Spinal cord (tissue), 10 donors: ENCODE data around the gene EI24. TPM values are rescaled to one million over a fixed set of nuclear protein-coding genes. Genes with fewer than 3 reads are reported as not detected.
"Not testable (repeated sequence)": the region's sequence is repeated elsewhere in the genome, so short reads cannot be mapped to it uniquely, and the experiment has no call there.

Experiments
- DNase-seq, 6 donors: peaks; one replicate each; pipeline versions ENCODE4 v3.0.0 to v3.0.0-alpha.2; 2013 to 2015; ENCODE audit warnings: low spot score in 6 of 6, low read depth in 4 of 6
- H3K27ac ChIP-seq: one replicate; pipeline ENCODE4 v1.5.1; 2013; ENCODE audit warnings: low read depth, low read length, control low read depth
- H3K27me3 ChIP-seq: one replicate; pipeline ENCODE4 v1.6.1; 2013; ENCODE audit warnings: low read length; ENCODE audit not compliant: control insufficient read depth, insufficient read depth
- H3K36me3 ChIP-seq: one replicate; pipeline ENCODE4 v1.6.1; 2013; ENCODE audit warnings: low read length; ENCODE audit not compliant: control insufficient read depth, insufficient read depth
- H3K4me1 ChIP-seq: one replicate; pipeline ENCODE4 v1.6.1; 2013; ENCODE audit warnings: low read length; ENCODE audit not compliant: control insufficient read depth, insufficient read depth
- H3K4me3 ChIP-seq: one replicate; pipeline ENCODE4 v1.5.1; 2013; ENCODE audit warnings: low read depth, low read length, control low read depth
- H3K9me3 ChIP-seq: one replicate; pipeline ENCODE4 v1.6.1; 2013; ENCODE audit warnings: low read length; ENCODE audit not compliant: control insufficient read depth, insufficient read depth
- WGBS: methylation state at CpG from one replicate; pipeline ENCODE4 v1.1.5; 2013; ENCODE audit warnings: missing lambda C conversion rate; ENCODE audit not compliant: insufficient coverage; 5-methylcytosine and 5-hydroxymethylcytosine counted together
- polyA plus RNA-seq, 2 donors: library from polyadenylated mRNA; unstranded; fragments of 120-200 nt; gene quantifications; one replicate each; pipeline ENCODE4 v1.2.1, GENCODE V29; 2013; ENCODE audit not compliant: insufficient read length in 2 of 2
- total RNA-seq, 2 donors: library from RNA; depleted of rRNA in 1 of 2; stranded (reverse); fragments of 120-200 nt in 1 of 2; fragments of >200 nt in 1 of 2; gene quantifications; one replicate each; pipeline versions ENCODE4 v1.2.3 to v1.2.4, GENCODE V29; 2013 to 2014
- donor health status: healthy.

The EI24 gene
- total and polyA plus RNA-seq, 4 donors: 65.8 to 96.1 (median 82.3) TPM

DNA sequence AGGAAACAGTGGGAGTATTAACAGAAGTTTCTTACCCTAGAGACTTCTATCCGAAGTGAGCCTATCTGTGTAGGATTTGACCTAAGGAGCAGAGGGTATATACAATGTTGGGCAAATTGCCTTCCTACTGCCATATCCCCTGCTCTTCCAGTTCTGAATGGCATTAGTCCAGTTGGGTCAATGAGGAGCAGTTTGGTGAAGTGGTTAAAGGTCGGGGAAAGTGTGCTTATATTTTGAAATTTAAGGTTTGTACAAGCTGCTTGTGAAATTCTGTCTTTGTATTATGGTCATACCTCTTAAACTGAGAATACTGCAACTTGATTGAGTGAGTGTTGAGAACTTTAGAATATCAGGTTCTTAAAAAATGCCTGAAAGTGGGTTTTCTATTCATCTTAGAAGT, 1.7 kb downstream of the EI24 start:
- Histone ChIP-seq H3K27me3 (no peaks in the 10 kb centered on the region), H3K4me3 (no peak overlapping the region), H3K4me1 (peaks cover 8% of the 10 kb centered on the region), H3K36me3 (peaks cover 17% of the 10 kb centered on the region), H3K9me3 (no peaks in the 10 kb centered on the region), H3K27ac (no peak overlapping the region)
- WGBS: no CpG with 5 or more reads among the region's 2 CpGs
- no peak for DNase-seq

DNA sequence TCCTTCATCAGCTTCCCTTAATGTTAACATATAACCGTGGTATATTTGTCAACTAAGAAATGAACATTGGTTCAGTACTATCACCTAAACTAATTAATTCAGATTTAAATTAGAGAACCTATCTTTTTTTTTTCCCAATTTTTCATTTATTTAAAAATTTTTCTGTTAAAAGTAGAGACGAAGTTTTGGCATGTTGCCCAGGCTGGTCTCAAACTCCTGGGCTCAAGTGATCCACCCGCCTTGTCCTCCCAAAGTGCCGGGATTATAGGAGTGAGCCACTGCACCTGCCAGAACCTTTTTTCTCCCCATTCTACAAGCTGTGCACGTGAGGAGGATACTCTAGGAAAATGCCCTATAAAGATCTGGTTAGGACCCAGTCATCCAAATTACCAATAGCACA, 3.6 kb downstream of the EI24 start:
- no peaks in the 10 kb centered on the region for H3K27me3 ChIP-seq
- H3K36me3 ChIP-seq: peaks cover 24% of the 10 kb centered on the region
- H3K27ac ChIP-seq: no peak overlapping the region
- no peak for DNase-seq
- no peak overlapping the region for H3K4me3 ChIP-seq
- H3K9me3 ChIP-seq: no peaks in the 10 kb centered on the region
- no CpG with 5 or more reads among the region's 5 CpGs for whole genome bisulfite sequencing
- peaks cover 8% of the 10 kb centered on the region for H3K4me1 ChIP-seq

DNA sequence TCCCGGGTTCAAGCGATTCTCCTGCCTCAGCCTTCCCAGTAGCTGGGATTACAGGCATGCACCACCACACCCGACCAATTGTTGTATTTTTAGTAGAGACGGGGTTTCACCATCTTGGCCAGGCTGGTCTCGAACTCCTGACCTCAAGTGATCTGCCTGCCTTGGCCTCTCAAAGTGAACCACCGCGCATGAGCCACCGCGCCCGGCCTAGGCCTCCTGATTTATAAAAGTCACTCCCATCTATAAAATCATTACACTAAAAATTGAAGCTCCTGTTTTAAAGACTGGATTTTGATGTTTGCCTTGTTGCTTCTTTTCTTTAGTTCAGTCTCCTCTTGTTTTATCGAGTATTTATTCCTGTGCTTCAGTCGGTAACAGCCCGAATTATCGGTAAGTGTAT, 7.9 kb downstream of the EI24 start:
- H3K4me1 ChIP-seq, DNase-seq, H3K9me3 ChIP-seq, H3K27ac ChIP-seq, H3K27me3 ChIP-seq, H3K4me3 ChIP-seq: not testable (repeated sequence)
- H3K36me3 ChIP-seq: peaks cover 60% of the 10 kb centered on the region
- WGBS: 100% methylated on average over 1 of the region's 14 CpGs

DNA sequence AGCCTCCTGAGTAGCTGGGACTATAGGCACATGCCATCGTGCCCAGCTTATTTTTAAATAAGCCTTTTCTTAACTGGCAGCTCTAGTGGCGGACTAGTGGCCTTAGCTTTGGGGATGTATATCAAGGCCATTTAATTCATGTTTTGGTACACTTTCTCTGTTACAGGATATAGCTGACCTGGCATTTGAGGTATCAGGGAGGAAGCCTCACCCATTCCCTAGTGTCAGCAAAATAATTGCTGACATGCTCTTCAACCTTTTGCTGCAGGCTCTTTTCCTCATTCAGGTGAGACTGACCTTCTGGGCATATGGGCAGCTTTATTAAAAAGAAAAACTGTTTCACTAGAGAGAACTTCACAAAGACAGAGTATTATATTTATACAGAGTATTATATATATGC, 9.5 kb downstream of the EI24 start:
- Histone ChIP-seq H3K36me3 (peaks cover 66% of the 10 kb centered on the region), H3K27ac (no peak overlapping the region), H3K4me3 (no peak overlapping the region), H3K27me3 (no peaks in the 10 kb centered on the region), H3K9me3 (no peaks in the 10 kb centered on the region), H3K4me1 (no peaks in the 10 kb centered on the region)
- no CpG with 5 or more reads among the region's 2 CpGs for WGBS
- no peak for DNase-seq

DNA sequence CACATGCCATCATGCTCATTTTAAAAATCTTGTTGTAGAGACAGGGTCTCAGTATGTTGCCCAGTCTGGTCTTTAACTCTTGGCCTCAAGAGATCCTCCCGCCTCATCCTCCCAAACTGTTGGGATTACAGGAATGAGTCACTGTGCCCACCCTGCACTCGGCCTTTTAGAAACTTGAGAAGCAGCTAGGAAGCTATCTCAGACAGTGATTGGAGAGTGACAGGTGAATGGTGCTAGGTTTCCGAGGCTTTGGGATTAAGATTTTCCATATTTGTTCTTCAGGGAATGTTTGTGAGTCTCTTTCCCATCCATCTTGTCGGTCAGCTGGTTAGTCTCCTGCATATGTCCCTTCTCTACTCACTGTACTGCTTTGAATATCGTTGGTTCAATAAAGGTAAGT, 10.5 kb downstream of the EI24 start:
- Histone ChIP-seq H3K4me1 (no peaks in the 10 kb centered on the region), H3K27ac (no peak overlapping the region), H3K27me3 (no peaks in the 10 kb centered on the region), H3K36me3 (peaks cover 69% of the 10 kb centered on the region), H3K4me3 (no peak overlapping the region), H3K9me3 (no peaks in the 10 kb centered on the region)
- 100% methylated on average over 2 of the region's 5 CpGs for WGBS
- DNase-seq: no peak

DNA sequence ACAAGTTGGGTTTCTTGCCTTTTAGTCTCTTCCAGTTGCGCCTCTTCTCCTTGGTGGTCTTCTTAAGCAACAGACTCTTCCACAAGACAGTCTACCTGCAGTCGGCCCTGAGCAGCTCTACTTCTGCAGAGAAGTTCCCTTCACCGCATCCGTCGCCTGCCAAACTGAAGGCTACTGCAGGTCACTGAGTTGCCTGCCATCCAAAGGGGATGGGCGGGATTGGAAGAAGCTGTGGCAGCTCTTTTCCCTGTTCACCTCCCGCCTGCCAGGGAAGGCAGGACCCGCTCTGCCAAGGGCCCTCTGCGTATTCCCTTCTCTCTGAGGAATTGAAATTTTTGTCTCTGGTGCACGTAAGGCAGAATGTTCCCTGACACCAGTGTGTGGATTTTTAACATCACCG, 14.2 kb downstream of the EI24 start:
- Histone ChIP-seq H3K4me3 (no peak overlapping the region), H3K27me3 (no peaks in the 10 kb centered on the region), H3K9me3 (no peaks in the 10 kb centered on the region), H3K27ac (no peak overlapping the region), H3K4me1 (no peaks in the 10 kb centered on the region), H3K36me3 (peaks cover 49% of the 10 kb centered on the region)
- DNase-seq: no peak
- 95% methylated on average over 10 of the region's 11 CpGs for whole genome bisulfite sequencing

DNA sequence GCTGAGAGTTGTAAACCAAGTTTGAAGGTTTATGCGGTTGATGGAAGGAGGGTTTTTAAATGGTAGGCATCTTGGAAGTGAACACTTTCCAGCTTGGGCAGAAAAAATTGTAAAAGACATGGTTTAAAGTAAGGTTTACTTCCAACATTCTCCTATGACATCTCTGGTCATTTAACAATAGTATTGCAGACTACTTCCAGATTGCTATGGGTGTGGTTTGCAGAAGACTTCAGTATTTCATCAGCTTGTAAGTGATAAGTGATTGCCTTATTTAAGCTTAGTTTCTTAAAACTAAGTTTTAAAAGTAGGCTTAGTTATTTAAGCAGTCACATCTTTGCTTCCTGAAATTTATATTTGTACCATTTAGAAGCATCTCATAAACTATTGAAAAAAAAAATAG, 16.2 kb downstream of the EI24 start:
- WGBS: no CpG with 5 or more reads among the region's 1 CpG
- no peak overlapping the region for H3K27ac ChIP-seq
- no peak for DNase-seq
- H3K4me1 ChIP-seq: no peaks in the 10 kb centered on the region
- H3K4me3 ChIP-seq: no peak overlapping the region
- H3K9me3 ChIP-seq: no peaks in the 10 kb centered on the region
- peaks cover 31% of the 10 kb centered on the region for H3K36me3 ChIP-seq
- no peaks in the 10 kb centered on the region for H3K27me3 ChIP-seq

DNA sequence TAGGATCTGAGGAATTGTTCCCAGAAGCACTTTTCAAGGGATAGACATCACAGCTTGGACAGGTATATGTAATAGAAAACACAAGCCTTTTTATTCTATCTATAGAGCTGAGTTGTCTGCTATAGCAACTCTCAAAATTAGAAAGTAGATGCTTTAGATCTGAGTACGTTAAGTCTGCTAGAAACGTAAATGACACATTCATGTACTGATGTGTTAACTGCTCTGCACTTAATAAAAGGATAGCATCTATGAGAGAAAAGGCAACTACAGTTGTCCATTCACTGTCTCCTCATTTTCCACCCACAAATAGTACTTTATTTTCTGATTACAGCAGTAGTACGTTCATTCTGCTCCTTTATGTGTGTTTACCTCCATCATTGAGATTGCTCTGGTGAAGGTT, 17.3 kb downstream of the EI24 start:
- Histone ChIP-seq H3K9me3 (no peaks in the 10 kb centered on the region), H3K4me3 (no peak overlapping the region), H3K27ac (no peak overlapping the region), H3K27me3 (no peaks in the 10 kb centered on the region), H3K36me3 (peaks cover 24% of the 10 kb centered on the region), H3K4me1 (peaks cover 6% of the 10 kb centered on the region)
- DNase-seq: no peak
- no CpG with 5 or more reads among the region's 3 CpGs for WGBS

DNA sequence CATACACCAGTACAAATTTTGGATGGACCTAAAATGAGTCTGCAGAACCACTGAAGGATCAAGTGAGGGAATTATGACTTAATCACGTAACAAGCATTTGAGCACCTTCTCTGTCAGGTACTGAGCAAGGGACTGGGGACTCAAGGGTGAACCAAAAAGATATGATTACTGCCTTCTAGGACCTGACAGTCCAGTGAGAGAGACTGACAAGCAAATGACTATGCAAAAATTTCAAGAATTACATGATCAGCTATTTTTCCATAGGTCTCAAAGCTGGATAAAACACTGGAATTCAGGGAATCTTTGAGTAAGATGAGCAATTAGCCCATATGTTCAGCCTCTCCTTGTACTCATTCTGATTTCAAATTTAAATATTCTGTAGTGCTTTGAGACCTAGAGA, 18.2 kb downstream of the EI24 start:
- Histone ChIP-seq H3K27me3 (no peaks in the 10 kb centered on the region), H3K9me3 (no peaks in the 10 kb centered on the region), H3K36me3 (peaks cover 19% of the 10 kb centered on the region), H3K4me3 (no peak overlapping the region), H3K27ac (no peak overlapping the region), H3K4me1 (peaks cover 9% of the 10 kb centered on the region)
- no peak for DNase-seq
- WGBS: 88% methylated on average over 1 of the region's 1 CpG

DNA sequence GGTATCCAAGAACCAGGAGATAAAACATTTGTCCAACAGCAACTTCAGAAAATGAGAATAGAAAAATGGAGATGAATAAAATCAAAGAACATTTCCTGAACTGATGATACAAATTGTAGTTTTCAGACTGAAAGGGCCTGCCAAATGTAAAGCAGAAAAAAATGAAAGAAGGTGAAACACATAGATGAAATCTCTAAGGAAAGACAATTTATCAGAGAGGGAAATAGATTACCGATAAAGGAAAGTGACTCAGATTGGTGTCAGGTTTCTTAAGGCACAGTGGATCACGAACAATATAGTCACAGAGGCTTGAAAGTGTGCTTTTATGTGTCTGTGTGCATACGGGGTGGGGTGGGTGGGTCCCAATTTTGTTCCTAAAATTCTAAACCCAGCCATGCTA, 19.2 kb downstream of the EI24 start:
- no peak for DNase-seq
- Histone ChIP-seq H3K4me3 (no peak overlapping the region), H3K4me1 (peaks cover 12% of the 10 kb centered on the region), H3K36me3 (peaks cover 13% of the 10 kb centered on the region), H3K9me3 (no peaks in the 10 kb centered on the region), H3K27ac (no peak overlapping the region), H3K27me3 (no peaks in the 10 kb centered on the region)
- 75% methylated on average over 1 of the region's 3 CpGs for WGBS
